GM19043 (cell line): Measurements from ENCODE around the gene DAD1.
"Not testable (repeated sequence)": the region's sequence is repeated elsewhere in the genome, so short reads cannot be mapped to it uniquely, and the experiment has no call there.

Experiments used
- ATAC-seq: cut with Tn5 transposase; IDR thresholded peaks from one replicate; pipeline ENCODE4 v1.9.1; 2021; ENCODE audit warnings: low read depth; ENCODE audit not compliant: unreplicated experiment

DAD1 gene

GRCh38 chr14:22569737-22570131, 19.3 kb downstream of the DAD1 start:
- no peak for ATAC-seq

- no peak for ATAC-seq
These were observed 19.8 kb downstream of the DAD1 start for GRCh38 chr14:22569106-22569736.

DNA sequence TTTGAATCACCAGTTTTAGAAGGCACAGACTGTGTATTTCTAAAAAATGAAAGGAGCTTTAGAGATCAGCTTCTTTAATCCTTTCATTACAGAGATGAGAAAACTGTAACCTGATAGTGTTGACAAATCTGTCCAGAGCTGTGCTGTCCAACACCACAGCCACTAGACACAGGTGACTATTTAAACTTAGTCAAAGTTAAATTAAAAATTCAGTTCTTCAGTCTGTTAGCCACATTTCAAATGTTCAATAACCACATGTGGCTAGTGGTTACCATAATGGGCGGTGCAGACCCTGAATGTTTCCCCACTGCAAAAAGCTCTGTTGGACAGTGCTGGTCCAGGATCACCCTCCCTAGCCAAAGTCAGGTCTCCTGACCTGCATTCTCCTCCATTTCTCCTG, 21.6 kb downstream of the DAD1 start:
- ATAC-seq = no peak

DNA sequence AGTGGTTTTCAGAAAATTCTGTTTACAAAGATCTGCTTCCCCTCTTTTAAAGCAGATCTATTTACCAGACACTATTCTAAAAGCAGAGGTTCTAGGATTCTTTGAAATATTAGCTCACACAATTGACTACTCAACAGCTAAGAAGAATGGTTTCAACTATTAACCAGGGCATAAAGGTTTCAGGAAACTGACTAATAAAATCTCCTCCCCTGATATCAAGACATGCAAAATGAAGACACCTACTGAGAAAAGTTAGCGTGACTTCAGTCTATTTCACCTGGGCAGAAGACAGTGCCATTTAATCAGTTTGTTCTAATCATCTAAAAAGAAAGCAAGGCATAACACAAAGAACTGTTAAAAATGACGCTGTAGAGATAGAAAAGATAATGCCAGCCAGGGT, 22.2 kb downstream of the DAD1 start:
- no peak for ATAC-seq

- not testable (repeated sequence) for ATAC-seq
These were observed 22.8 kb downstream of the DAD1 start for GRCh38 chr14:22566266-22566665.

DNA sequence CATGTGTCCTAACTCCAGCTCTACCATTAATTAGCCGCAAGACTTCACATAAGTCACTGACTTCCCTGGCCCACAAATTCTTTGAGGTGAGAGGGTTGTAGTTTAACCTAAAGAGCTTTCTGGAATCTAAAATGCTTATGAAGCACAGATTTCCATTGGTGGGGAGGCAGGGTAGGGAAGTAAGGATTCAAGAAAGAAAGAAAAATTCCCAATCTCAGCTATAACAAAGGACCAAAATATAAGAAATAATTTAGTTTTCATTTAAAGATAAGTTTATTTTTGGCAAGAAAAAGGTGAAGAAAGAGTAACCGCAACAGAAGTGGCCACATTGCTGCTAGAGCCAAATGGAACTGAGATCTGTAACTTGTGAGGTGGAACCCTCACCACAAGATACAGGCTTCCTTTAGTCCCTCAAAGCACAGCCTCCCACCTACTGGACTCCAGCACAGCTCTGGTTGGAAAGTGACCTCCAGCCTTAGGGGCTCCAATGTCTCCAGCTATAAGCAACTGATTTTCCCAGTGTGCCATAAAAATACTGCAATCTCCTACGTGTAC, 23.6 kb downstream of the DAD1 start:
- peak; percentile 37 for ATAC-seq

DNA sequence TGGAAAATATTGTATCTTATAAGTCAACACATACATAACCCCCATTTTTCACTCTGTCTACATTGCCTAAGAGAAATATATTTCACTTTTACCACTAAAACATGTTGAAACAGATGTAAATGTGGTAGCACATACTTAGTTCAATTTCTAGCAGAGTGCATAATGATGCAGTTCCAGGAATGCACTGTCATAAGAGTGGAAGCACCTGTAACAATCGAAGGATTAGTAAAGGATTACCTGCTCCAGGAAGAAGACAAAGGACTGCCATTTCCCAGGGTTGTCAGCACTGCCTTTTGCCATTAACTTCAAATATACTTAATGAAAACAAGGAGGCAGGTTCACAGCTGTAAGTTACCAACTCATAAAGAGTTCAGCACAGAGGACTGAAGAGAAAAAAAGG, 24.6 kb downstream of the DAD1 start:
- no peak for ATAC-seq

- ATAC-seq = no peak
These were observed 25.0 kb downstream of the DAD1 start for GRCh38 chr14:22563987-22564386.

- ATAC-seq = no peak
These were observed 27.1 kb downstream of the DAD1 start for GRCh38 chr14:22561661-22562579.

DNA sequence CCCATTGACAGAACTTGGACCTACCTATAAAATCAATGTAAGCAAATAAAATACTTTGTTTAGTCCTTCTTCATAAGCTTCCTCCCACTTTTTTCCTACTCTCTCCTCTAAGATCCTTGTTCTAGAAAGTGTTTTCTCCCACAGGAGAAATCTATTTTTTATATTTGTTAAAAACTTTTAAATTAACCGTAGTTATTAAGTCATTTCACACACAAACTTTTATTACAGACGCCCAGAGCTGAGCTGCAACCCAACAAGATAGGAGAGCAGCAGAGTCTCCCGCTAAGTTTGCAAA, 27.7 kb downstream of the DAD1 start:
- no peak for ATAC-seq

DNA sequence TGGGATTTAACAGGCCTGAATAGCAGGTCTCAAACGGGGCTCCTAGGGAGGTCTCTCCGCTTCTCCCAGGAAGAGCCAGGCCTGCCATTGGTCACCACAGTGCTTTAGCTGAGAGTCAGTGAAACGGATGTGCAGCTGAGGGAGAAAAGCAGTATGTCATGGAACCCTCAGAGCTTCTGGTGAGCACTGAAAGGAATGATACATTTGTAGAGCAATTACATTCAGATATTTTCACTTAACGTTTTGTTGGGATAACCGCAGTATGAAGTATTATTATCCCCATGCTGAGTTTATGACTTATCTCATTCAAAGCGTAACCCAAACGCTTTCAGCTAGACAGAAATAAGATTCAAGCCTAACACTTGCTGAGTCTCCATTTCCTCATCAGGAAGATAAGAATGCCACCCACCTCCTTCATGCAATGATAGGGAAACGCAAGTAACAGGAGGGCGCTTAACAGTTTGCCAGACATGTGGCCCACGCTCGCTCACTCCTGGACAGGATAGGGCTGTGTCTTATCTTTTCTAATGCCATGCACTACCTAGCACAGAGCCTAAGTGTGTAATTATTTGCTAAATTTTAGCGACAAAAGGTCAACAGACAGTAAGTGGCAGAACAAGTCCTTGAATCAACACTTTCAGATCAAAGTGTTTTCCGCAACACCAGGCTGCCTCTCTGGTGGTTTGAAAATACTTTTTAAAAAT, 28.2 kb downstream of the DAD1 start:
- no peak for ATAC-seq

GRCh38 chr14:22559041-22559440, 30.0 kb downstream of the DAD1 start:
- no peak for ATAC-seq

GRCh38 chr14:22558221-22558913, 30.7 kb downstream of the DAD1 start:
- ATAC-seq = no peak

DNA sequence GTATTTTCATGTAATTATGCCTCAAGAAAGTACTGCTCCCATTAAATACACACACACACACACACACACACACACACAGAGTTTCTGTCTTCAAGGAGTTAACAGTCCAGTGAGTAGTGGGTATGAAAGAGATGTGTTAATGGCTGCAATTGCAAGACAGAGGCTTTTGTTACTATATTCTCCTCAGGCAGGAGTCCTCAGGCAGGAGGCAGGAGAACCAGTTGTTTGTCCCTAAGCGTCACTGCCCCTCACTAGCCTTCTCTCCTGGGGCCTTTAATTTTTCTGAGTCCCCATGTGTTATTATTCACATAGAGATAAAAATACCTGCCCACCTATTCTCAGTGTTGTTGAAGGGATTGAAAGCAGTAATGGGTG, 31.2 kb downstream of the DAD1 start:
- ATAC-seq = no peak

- no peak for ATAC-seq
These were observed 31.9 kb downstream of the DAD1 start for GRCh38 chr14:22556990-22557623.

- peak; percentile 72 for ATAC-seq
These were observed 32.7 kb downstream of the DAD1 start for GRCh38 chr14:22556021-22556989.

- ATAC-seq = no peak
These were observed 33.5 kb downstream of the DAD1 start for GRCh38 chr14:22555384-22556011.

DNA sequence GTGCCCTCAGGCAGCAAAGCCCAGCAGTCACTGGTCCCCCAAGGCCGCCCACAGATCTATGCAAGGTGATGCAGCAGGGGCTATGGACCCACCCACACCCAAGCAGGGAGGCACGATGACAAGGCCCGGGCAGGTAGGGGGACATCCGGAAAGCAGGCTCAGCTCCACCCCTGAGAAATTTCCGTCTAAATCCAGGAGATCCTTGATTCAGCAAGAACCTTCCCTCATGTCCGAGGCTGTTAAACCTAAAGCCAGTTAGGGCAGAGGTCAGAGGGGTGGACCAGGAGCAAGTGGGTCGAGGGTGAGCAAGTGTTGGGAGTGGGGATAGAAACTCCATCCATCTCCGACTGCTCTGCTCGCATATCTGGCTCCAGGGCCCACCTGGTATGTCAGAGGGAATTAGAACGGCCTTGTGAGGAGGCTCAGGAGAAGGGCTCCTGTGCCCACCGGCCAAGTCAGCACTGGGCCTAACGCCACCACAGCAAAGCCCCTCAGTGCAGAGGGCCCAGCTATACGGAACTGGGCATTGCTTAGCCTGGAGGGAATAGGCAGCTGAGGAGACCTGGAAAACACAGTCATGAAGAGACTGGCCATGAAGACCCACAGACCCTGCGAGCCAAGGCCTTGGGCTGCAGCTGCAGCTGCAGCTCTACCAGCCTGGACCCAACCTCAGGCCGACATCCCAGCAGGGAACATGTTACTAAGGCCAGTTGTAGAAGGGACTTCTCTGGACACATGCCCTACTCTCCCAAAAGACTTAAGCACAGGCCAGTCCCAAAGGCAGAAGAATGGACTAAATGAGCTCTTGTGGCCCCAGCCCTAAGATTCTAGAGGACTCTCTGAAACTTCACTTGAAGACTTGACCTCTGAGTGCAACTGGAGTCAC, 34.3 kb downstream of the DAD1 start:
- ATAC-seq = no peak
